ENCODE results near the gene CRIP2.

The CRIP2 gene

GRCh38 chr14:105476831-105477659 is 2.4 kb downstream of the CRIP2 start:
- TF ChIP-seq, protein P1, sequence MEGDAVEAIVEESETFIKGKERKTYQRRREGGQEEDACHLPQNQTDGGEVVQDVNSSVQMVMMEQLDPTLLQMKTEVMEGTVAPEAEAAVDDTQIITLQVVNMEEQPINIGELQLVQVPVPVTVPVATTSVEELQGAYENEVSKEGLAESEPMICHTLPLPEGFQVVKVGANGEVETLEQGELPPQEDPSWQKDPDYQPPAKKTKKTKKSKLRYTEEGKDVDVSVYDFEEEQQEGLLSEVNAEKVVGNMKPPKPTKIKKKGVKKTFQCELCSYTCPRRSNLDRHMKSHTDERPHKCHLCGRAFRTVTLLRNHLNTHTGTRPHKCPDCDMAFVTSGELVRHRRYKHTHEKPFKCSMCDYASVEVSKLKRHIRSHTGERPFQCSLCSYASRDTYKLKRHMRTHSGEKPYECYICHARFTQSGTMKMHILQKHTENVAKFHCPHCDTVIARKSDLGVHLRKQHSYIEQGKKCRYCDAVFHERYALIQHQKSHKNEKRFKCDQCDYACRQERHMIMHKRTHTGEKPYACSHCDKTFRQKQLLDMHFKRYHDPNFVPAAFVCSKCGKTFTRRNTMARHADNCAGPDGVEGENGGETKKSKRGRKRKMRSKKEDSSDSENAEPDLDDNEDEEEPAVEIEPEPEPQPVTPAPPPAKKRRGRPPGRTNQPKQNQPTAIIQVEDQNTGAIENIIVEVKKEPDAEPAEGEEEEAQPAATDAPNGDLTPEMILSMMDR (conservative IDR thresholded peaks at IDR 0.05; ENCODE audit: low read depth, low read length) = no peak
- no peak overlapping the region for H3K4me3 ChIP-seq (ENCODE audit: low read depth, low read length)
- DNase-seq (ENCODE audit: low read depth) = no peak

- TF ChIP-seq, protein P1 (conservative IDR thresholded peaks at IDR 0.05; ENCODE audit: low read depth, low read length) = no peak
- no peak overlapping the region for H3K4me3 ChIP-seq (ENCODE audit: low read depth, low read length)
- DNase-seq (ENCODE audit: low read depth) = no peak
These were observed 3.2 kb downstream of the CRIP2 start for GRCh38 chr14:105477660-105478397.

- TF ChIP-seq, protein P1 (conservative IDR thresholded peaks at IDR 0.05; ENCODE audit: low read depth, low read length) = no peak
- DNase-seq (ENCODE audit: low read depth) = no peak
- no peak overlapping the region for H3K4me3 ChIP-seq (ENCODE audit: low read depth, low read length)
These were observed 4.0 kb downstream of the CRIP2 start for GRCh38 chr14:105478398-105479251.

DNA sequence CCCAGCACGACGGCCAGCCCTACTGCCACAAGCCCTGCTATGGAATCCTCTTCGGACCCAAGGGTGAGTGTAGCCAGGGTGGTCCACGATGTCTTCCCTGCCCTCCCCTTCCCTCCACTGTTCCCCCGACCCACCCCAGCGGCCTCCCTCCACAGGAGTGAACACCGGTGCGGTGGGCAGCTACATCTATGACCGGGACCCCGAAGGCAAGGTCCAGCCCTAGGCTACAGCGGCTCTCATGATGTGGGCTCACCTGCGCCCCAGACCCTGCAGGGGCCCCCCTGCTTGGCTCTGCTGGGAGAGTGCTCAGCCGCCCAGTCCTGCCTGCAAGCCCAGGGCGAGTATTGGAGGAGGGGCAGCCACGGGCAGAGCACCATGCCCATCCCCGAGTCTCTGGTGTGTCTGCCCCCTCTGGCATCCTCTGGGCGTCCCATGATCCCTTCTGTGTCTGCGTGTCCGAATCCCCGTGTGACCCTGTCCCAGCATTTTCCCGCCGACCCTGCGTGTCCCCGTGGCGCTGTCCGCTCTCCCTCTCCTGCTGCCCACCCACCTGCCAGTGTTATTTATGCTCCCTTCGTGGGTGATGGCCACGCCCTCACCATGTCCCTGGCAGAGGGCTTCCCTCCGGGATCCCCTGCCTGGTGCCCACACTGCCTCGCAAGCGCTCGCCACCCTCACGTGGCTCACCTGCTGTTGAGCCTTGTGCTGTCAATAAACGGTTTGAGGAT is 5.0 kb downstream of the CRIP2 start:
- no peak overlapping the region for H3K4me3 ChIP-seq (ENCODE audit: low read depth, low read length)
- TF ChIP-seq, protein P1 (conservative IDR thresholded peaks at IDR 0.05; ENCODE audit: low read depth, low read length) = no peak
- no peak for DNase-seq (ENCODE audit: low read depth)

GRCh38 chr14:105480199-105480746 is 5.7 kb downstream of the CRIP2 start:
- DNase-seq (ENCODE audit: low read depth) = no peak
- no peak overlapping the region for H3K4me3 ChIP-seq (ENCODE audit: low read depth, low read length)
- TF ChIP-seq, protein P1 (conservative IDR thresholded peaks at IDR 0.05; ENCODE audit: low read depth, low read length) = no peak

Measured in choroid plexus epithelial cell (primary cell).